NCI-H748 (cell line): ENCODE data around the gene OTULIN.

Source experiments
- DNase-seq: peaks from one replicate; lab custom pipeline; 2025; ENCODE audit not compliant: unreplicated experiment; lab: John Stamatoyannopoulos, UW

Gene OTULIN

GRCh38 chr5:14664270-14665100 is at the start of gene OTULIN:
OTULIN (plus strand) TSS chr5:14664718; CDS start chr5:14664826, 108 bp downstream.
- DNase-seq = peak; percentile 98

- DNase-seq = peak; percentile 99
These were observed 49.2 kb upstream of the OTULIN start for GRCh38 chr5:14615365-14615764.

DNA sequence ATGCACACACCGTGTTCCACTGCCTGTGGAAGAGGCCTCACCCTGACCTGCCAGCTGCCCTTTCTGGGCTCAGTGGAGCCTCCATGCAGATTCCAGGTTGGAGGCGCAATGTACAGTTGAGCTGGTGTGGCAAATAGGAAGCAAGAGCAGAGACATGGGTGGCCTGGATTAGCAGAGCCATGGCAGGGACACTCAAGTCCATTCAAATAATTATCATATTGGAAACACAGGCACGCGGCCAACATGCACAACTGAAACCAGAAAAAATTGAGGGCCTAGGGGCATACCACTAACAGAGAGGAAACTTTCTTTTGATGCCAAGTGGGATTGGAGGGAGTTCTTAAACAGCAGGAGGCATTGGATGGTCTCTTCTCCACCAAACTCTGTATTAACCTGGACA is 47.1 kb upstream of the OTULIN start:
- no peak for DNase-seq

DNA sequence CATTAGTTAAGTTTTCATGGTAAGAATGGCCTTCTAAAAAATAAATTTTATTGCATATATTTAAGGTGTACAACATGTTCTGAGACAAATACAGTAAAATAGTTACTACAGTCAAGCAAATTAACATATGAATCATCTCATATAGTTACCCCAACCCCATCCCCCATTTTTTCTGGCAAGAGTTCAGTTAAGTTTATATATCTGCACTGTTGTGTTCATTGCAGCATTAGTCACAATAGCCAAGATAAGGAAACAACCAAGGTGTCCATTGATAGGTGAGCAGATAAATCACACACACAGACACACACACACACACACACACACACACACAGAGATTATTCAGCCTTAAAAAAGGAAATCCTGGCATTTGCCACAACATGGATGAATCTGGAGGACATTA is 37.2 kb upstream of the OTULIN start:
- DNase-seq = no peak

DNA sequence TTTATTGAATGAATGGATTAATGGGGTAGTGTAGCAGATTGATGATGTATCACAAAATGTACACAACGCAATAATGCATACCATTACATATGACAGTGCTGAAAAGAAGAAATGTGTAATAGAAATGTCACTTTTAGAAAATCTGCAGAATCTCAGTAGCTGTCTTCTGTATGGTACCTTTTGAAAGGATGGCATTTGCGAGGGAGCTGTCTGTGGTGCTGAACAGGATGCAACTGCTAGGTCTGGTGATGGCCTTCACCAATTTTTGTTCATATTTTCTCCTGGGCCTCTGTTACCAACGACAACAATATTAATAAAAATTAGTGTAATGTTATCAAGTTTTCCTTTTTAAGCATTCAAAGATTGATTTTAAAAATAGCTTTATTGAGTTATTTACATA is 36.2 kb upstream of the OTULIN start:
- DNase-seq = no peak

DNA sequence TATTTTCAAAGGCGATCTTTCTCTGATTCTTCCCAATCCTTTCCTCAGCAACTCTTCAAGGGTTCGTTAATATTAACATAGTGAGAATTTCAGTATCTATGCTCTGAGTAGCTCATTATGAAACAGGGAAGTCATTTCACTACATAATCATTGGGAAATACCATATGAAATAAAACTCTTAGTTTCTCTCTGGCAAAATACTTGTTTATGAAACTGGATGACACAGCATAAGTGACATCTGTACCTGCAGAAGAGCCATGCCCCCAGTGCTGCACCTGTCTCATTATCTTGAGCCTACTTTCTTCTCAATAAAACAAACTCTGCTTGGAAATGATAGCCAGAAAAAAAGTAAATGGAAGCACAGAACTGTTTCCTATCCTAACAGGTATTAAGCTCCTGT is 33.8 kb upstream of the OTULIN start:
- DNase-seq = no peak

DNA sequence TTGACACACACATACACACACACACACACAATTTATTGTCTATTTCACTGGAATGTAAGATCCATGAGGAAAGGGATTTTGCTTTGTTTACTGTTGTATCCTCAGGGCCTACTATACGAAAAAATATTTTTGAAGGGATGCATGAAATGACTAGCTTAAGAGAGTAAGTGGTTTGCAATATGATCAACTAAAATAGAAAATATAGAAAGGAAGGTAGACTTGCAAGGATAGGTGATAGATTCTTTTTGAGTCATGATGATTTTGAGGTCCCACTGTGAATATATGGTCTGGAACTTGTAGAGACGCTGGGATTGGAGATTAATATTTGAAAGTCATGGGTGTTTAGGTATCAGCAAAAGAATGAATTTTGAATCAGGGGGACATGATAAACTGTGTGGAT is 28.9 kb upstream of the OTULIN start:
- no peak for DNase-seq

DNA sequence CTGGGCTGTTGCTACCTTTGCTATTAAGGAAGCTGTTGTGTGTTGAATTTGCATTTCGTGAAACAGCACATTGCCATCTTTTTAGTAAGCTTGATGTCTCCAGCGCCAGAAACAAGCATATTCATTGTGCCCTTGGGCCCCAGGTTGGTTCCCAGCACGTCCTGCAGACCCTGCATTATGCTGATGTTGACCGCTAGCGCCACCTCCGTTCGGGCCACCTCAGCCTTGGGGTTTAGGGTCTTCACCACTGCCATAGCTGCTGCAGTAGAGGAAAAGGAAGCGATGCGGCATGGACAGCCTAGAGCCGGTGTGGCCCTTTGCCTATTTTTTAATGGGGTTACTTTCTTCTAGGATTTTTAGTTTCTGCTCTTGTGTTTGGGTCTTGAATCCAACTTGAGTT is 23.8 kb upstream of the OTULIN start:
- no peak for DNase-seq

DNA sequence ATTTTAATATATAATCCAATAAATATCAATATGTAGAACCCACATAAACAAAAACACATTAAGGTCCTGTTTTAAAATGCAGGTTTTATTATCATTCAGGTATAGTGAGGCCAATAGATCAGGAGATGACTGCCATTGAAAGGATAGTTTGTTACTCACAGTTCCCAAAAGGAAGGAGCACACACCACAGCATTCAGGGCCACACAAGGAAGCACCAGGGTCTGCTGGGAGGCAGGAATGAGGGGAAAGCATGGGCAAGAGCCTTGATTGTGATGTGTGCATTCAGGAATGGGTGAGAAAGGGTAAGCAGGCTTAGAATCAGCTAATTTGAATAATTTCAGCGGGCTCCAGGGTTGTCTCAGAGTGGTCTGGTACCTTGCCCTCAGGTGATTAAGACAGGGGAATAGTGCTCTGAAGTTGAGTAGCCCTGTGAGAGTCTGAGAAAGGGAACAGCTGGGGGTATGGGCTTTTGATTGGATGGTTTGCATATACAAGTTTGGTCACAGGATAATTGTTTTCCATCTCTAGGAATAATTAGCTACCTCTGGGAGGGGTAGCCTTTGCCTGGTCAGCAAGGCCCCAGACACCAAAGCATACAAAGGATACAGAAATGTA is 19.8 kb upstream of the OTULIN start:
- peak; percentile 62 for DNase-seq

DNA sequence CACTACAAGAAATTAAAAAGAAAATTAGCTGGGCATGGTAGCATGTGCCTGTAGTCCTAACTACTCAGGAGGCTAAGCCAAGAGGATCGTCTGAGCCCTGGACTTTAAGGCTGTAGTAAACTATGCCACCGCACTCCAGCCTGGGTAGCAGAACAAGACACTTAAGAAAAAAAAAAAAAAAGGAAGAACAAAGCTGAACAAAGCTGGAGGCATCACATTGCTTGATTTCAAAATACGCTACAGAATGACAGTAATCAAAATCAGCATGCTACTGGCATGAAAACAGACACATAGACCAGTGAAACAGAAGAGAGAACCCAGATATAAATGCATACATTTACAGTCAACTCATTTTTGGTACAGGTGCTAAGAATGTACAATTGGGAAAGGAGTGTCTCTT is 14.5 kb upstream of the OTULIN start:
- DNase-seq = no peak

GRCh38 chr5:14655146-14655741 is 9.3 kb upstream of the OTULIN start:
- no peak for DNase-seq

- DNase-seq = no peak
These were observed 7.6 kb upstream of the OTULIN start for GRCh38 chr5:14656898-14657297.

DNA sequence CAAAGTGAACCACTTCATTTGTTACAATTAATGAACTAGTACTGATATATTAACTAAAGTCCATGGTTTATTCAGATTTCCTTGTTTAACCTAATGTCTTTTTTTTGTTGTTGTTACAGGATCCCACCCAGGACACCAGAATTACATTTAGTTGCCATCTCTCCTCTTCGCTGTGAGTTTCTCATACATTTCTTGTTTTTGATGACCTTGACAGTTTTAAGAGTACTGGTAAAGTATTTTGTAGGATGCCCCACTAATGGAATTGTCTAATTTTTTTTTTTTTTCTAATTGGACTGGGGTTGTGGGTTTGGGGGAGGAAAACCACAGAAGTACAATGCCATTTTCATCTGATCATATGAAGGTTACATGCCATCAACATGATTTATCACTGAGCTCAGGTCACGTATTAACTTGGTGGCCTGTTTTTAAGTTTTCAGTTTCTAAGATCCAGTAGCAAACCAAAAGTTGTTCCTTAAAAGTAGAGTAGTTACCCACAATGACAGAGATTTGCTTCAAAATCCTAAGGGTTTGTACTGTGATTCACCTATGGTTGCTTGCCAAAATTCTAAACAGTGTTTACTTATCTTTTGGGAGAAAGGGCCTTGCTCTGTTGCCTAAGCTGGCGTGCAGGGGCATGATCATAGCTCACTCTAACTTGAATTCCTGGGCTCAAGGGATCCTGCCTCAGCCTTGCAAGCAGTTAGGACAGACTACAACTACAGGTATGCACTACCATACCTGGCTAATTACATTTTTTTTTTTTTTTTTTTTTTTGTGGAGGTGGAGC is 4.5 kb upstream of the OTULIN start:
- no peak for DNase-seq

- DNase-seq = no peak
These were observed 3.7 kb upstream of the OTULIN start for GRCh38 chr5:14660833-14661232.

GRCh38 chr5:14662721-14663260 is 1.7 kb upstream of the OTULIN start:
- no peak for DNase-seq

DNA sequence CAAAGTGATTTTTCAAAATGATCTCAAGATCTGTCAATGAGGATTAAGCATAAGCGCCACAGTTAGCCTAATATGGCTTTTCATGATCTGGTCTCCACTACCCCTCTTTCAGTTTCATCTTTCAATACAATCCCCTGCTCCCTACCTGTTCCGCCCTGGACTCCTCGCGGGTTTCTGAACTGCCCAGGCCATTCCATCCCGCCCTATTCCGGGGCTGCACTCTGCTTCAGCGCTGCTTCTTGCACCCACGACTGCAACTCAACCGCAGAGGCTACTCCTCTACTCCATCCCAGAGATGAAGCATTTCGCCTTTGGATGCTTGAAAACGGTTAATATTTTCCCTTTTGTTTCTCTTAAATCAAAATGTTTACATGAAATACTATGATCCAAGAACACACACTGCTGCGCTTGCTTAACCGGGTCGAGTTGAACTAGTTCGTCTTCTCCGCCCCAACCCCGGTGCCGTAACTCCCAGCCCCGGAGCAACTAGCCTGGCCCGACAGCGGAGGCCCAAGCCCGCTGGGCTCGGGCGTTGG is 716 bp upstream of the OTULIN start:
- peak; percentile 79 for DNase-seq

- peak; percentile 76 for DNase-seq
These were observed 744 bp downstream of the OTULIN start for GRCh38 chr5:14665101-14665822.

DNA sequence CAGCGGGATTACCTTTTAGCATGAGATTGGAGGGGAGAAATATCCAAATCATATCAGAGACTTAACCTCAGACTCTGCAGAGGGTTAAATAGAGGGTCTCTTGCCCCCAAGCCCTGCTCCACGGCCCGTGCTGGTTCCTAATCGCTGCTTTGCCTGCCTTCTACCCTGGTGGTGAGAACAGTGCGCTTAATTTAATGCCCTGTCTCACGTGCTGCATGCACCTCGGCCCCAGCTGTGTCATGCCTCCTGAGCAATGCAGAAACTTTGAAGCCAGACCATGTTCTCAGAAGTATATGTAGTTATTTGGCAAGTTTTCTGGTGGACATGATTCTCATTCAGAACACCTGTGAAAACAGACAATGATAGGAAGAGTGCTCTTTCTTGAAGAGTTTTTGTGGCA is 1.4 kb downstream of the OTULIN start:
- peak; percentile 68 for DNase-seq

GRCh38 chr5:14666357-14666756 is 1.8 kb downstream of the OTULIN start:
- no peak for DNase-seq

GRCh38 chr5:14667290-14667689 is 2.8 kb downstream of the OTULIN start:
- DNase-seq = no peak
